ENCODE measurements around the gene KAT2B.
A peak's percentile ranks its signal among the peaks of the same experiment; 100 is the strongest.

The KAT2B gene

DNA sequence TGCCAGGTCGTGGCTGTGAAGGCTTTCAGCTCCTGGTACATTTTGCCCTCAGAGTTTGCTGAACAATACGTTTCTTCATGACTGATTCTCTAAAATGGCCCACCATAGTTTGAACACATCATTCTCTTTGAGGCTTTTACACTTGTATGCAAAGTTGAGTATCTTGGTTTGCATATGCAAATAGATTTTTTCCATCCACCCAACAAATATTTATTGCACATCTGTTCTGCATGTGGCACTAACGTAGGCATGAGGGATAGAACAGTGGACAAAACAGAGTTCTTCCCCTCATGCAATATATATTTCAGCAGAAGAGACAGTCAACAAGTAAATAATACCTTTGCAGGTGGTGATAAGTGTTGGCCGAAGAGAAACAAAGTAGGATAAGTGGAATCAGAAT lies 55.2 kb downstream of the KAT2B start:
- H3K4me3 ChIP-seq (ENCODE audit: low read depth, low read length), result no peak overlapping the region
- no peak for DNase-seq (ENCODE audit: low read depth)
- TF ChIP-seq, protein P1, sequence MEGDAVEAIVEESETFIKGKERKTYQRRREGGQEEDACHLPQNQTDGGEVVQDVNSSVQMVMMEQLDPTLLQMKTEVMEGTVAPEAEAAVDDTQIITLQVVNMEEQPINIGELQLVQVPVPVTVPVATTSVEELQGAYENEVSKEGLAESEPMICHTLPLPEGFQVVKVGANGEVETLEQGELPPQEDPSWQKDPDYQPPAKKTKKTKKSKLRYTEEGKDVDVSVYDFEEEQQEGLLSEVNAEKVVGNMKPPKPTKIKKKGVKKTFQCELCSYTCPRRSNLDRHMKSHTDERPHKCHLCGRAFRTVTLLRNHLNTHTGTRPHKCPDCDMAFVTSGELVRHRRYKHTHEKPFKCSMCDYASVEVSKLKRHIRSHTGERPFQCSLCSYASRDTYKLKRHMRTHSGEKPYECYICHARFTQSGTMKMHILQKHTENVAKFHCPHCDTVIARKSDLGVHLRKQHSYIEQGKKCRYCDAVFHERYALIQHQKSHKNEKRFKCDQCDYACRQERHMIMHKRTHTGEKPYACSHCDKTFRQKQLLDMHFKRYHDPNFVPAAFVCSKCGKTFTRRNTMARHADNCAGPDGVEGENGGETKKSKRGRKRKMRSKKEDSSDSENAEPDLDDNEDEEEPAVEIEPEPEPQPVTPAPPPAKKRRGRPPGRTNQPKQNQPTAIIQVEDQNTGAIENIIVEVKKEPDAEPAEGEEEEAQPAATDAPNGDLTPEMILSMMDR (IDR thresholded peaks at IDR 0.05; ENCODE audit: control insufficient read depth, extremely low read depth, insufficient read depth), result no peak

DNA sequence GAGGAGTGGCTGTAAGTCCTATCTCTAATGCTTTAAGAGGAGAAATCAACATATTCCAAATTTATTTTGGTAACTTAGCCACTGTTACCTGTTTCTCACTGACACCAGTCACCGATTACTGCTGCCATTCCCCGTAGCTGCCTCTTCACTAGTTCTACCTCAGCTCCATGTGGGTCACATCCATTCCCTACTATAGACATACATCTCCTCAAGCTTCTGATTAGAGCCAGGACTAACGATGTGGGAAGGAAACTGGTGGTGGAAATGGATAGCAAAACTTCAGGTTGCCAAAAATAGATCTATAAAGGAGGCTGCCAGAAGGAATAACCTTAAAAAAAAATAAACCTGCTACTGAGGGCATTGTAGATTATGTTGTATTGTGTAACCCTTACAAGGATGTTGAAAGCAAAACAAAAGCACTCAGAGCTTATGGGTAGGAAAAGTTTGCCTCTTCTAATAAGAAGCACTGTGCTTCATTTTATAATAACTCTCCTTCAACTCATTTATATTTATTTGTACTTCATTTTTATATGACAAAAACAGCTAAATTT lies 56.0 kb downstream of the KAT2B start:
- TF ChIP-seq, protein P1 (IDR thresholded peaks at IDR 0.05; ENCODE audit: control insufficient read depth, extremely low read depth, insufficient read depth), result no peak
- no peak overlapping the region for H3K4me3 ChIP-seq (ENCODE audit: low read depth, low read length)
- no peak for DNase-seq (ENCODE audit: low read depth)

DNA sequence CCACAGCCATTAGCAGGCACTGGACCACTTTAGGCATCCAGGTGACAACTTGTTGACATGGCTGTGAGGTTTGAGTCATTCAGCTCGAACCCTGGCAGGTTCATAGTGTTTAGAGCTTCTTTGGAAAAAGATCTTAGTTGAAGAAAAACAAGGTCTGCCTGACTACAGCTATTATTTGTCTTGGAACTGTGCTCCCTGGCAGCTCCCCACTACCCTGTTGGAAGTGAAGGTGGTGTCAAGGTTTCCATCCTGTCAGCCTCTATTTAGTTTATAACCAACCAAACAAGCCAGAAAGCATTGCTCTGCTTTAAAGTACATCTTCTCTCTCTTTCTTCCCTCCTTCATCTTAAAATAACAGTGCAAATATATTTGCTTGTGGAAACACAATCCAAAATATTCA lies 56.8 kb downstream of the KAT2B start:
- no peak overlapping the region for H3K4me3 ChIP-seq (ENCODE audit: low read depth, low read length)
- DNase-seq (ENCODE audit: low read depth), result peak; percentile 76
- TF ChIP-seq, protein P1 (IDR thresholded peaks at IDR 0.05; ENCODE audit: control insufficient read depth, extremely low read depth, insufficient read depth), result no peak

- TF ChIP-seq, protein P1 (IDR thresholded peaks at IDR 0.05; ENCODE audit: control insufficient read depth, extremely low read depth, insufficient read depth), result no peak
- H3K4me3 ChIP-seq (ENCODE audit: low read depth, low read length), result no peak overlapping the region
- DNase-seq (ENCODE audit: low read depth), result no peak
Measured at GRCh38 chr3:20099060-20099459, 58.8 kb downstream of the KAT2B start.

DNA sequence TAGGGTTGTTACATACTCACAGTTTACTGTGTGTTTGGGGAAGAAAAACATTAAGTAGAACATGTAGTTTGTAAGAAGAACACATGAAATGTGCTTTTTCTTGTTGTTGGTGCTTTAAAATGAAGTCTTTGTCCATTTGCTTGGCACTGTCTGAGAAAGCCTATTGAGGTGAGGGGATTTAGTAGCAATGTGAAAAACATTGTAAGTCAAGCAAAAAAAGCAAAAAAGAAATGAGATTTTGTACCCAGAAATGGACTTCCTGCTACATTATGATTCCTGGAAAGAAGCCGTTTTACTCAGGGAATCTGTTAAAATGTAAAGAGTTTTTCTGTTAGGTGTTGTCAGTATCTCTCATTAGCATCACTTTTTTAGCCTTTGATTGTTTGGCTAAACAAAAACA lies 59.9 kb downstream of the KAT2B start:
- no peak for DNase-seq (ENCODE audit: low read depth)
- TF ChIP-seq, protein P1 (IDR thresholded peaks at IDR 0.05; ENCODE audit: control insufficient read depth, extremely low read depth, insufficient read depth), result no peak
- no peak overlapping the region; the same call in 1 of the 2 replicates for H3K4me3 ChIP-seq (ENCODE audit: low read depth, low read length)

- no peak overlapping the region for H3K4me3 ChIP-seq (ENCODE audit: low read depth, low read length)
- no peak for DNase-seq (ENCODE audit: low read depth)
- TF ChIP-seq, protein P1 (IDR thresholded peaks at IDR 0.05; ENCODE audit: control insufficient read depth, extremely low read depth, insufficient read depth), result no peak
Measured at GRCh38 chr3:20101041-20101440, 60.8 kb downstream of the KAT2B start.

DNA sequence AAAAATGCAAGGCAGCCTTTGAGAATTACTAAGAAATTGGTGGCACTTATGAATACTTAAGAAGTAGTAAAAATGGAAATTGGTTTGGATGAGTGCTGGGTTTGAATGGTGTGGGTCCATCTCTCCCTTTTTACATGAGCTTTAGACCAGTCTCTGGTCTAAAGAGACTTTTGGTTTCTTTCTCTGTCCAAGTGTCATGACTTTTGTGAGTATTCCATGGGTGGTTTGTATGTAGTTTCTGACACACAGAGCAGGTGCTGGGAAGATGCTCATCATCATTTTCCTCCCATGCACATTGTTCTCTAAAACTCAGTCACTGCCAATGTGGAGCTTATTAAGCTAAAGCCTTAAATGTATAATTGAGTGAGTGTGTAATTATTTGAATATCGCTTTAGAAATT lies 63.5 kb downstream of the KAT2B start:
- H3K4me3 ChIP-seq (ENCODE audit: low read depth, low read length), result no peak overlapping the region
- TF ChIP-seq, protein P1 (IDR thresholded peaks at IDR 0.05; ENCODE audit: control insufficient read depth, extremely low read depth, insufficient read depth), result no peak
- no peak for DNase-seq (ENCODE audit: low read depth)
